ENCODE results near the gene EIF4EBP3.
"Not testable (repeated sequence)": the region's sequence is repeated elsewhere in the genome, so short reads cannot be mapped to it uniquely, and the experiment has no call there.

Gene EIF4EBP3

GRCh38 chr5:140590861-140591260 is 43.4 kb downstream of the EIF4EBP3 start:
- H3K4me3 ChIP-seq (ENCODE audit: low read length), result no peak overlapping the region
- no peaks in the 10 kb centered on the region for H3K4me1 ChIP-seq (ENCODE audit: insufficient read depth, low read length)
- no peaks in the 10 kb centered on the region for H3K9me3 ChIP-seq (ENCODE audit: insufficient read depth, low read depth, low read length)
- no peak overlapping the region for H3K9ac ChIP-seq (ENCODE audit: low read depth, low read length)
- no peak overlapping the region for H3K27ac ChIP-seq (ENCODE audit: low read length)
- H3K27me3 ChIP-seq (ENCODE audit: insufficient read depth, low read length), result no peaks in the 10 kb centered on the region
- no peaks in the 10 kb centered on the region for H3K36me3 ChIP-seq (ENCODE audit: insufficient read depth, low read depth, low read length)

- H3K27me3 ChIP-seq (ENCODE audit: insufficient read depth, low read length), result no peaks in the 10 kb centered on the region
- H3K36me3 ChIP-seq (ENCODE audit: insufficient read depth, low read depth, low read length), result no peaks in the 10 kb centered on the region
- no peaks in the 10 kb centered on the region for H3K4me1 ChIP-seq (ENCODE audit: insufficient read depth, low read length)
- no peak overlapping the region for H3K9ac ChIP-seq (ENCODE audit: low read depth, low read length)
- no peaks in the 10 kb centered on the region for H3K9me3 ChIP-seq (ENCODE audit: insufficient read depth, low read depth, low read length)
- no peak overlapping the region for H3K27ac ChIP-seq (ENCODE audit: low read length)
- H3K4me3 ChIP-seq (ENCODE audit: low read length), result no peak overlapping the region
Measured at GRCh38 chr5:140591747-140592372, 44.4 kb downstream of the EIF4EBP3 start.

- not testable (repeated sequence) for H3K27ac ChIP-seq (ENCODE audit: low read length); H3K9me3 ChIP-seq (ENCODE audit: insufficient read depth, low read depth, low read length); H3K4me3 ChIP-seq (ENCODE audit: low read length); H3K27me3 ChIP-seq (ENCODE audit: insufficient read depth, low read length); H3K9ac ChIP-seq (ENCODE audit: low read depth, low read length); H3K4me1 ChIP-seq (ENCODE audit: insufficient read depth, low read length); H3K36me3 ChIP-seq (ENCODE audit: insufficient read depth, low read depth, low read length)
Measured at GRCh38 chr5:140593070-140593469, 45.6 kb downstream of the EIF4EBP3 start.

GRCh38 chr5:140594169-140594568 is 46.7 kb downstream of the EIF4EBP3 start:
- H3K9me3 ChIP-seq (ENCODE audit: insufficient read depth, low read depth, low read length), result no peaks in the 10 kb centered on the region
- no peaks in the 10 kb centered on the region for H3K4me1 ChIP-seq (ENCODE audit: insufficient read depth, low read length)
- H3K9ac ChIP-seq (ENCODE audit: low read depth, low read length), result no peak overlapping the region
- H3K36me3 ChIP-seq (ENCODE audit: insufficient read depth, low read depth, low read length), result no peaks in the 10 kb centered on the region
- no peaks in the 10 kb centered on the region for H3K27me3 ChIP-seq (ENCODE audit: insufficient read depth, low read length)
- H3K27ac ChIP-seq (ENCODE audit: low read length), result no peak overlapping the region
- H3K4me3 ChIP-seq (ENCODE audit: low read length), result no peak overlapping the region

GRCh38 chr5:140595538-140596300 is 48.3 kb downstream of the EIF4EBP3 start:
- Histone ChIP-seq H3K9me3 (ENCODE audit: insufficient read depth, low read depth, low read length) (no peaks in the 10 kb centered on the region), H3K4me3 (ENCODE audit: low read length) (no peak overlapping the region), H3K27ac (ENCODE audit: low read length) (no peak overlapping the region), H3K4me1 (ENCODE audit: insufficient read depth, low read length) (no peaks in the 10 kb centered on the region), H3K9ac (ENCODE audit: low read depth, low read length) (no peak overlapping the region), H3K36me3 (ENCODE audit: insufficient read depth, low read depth, low read length) (no peaks in the 10 kb centered on the region), H3K27me3 (ENCODE audit: insufficient read depth, low read length) (no peaks in the 10 kb centered on the region)

GRCh38 chr5:140596321-140596741 is 48.9 kb downstream of the EIF4EBP3 start:
- Histone ChIP-seq H3K9ac (ENCODE audit: low read depth, low read length) (no peak overlapping the region), H3K4me3 (ENCODE audit: low read length) (no peak overlapping the region), H3K27ac (ENCODE audit: low read length) (no peak overlapping the region), H3K36me3 (ENCODE audit: insufficient read depth, low read depth, low read length) (no peaks in the 10 kb centered on the region), H3K9me3 (ENCODE audit: insufficient read depth, low read depth, low read length) (no peaks in the 10 kb centered on the region), H3K4me1 (ENCODE audit: insufficient read depth, low read length) (no peaks in the 10 kb centered on the region), H3K27me3 (ENCODE audit: insufficient read depth, low read length) (no peaks in the 10 kb centered on the region)

- Histone ChIP-seq H3K4me3 (ENCODE audit: low read length) (no peak overlapping the region), H3K36me3 (ENCODE audit: insufficient read depth, low read depth, low read length) (no peaks in the 10 kb centered on the region), H3K4me1 (ENCODE audit: insufficient read depth, low read length) (no peaks in the 10 kb centered on the region), H3K27ac (ENCODE audit: low read length) (no peak overlapping the region), H3K9ac (ENCODE audit: low read depth, low read length) (no peak overlapping the region), H3K27me3 (ENCODE audit: insufficient read depth, low read length) (no peaks in the 10 kb centered on the region), H3K9me3 (ENCODE audit: insufficient read depth, low read depth, low read length) (no peaks in the 10 kb centered on the region)
Measured at GRCh38 chr5:140598836-140599235, 51.4 kb downstream of the EIF4EBP3 start.
